Fibroblast of villous mesenchyme (primary cell): ENCODE measurements around the gene CBLL1. TPM values are rescaled to one million over a fixed set of nuclear protein-coding genes. Genes with fewer than 3 reads are reported as not detected.

Experiments used
- DNase-seq: peaks from one replicate; pipeline ENCODE4 v3.0.0-alpha.2; 2010; ENCODE audit warnings: low read depth
- H3K4me3 ChIP-seq: 2 replicates; pipeline ENCODE4 v1.5.1; 2011; ENCODE audit warnings: low read depth, mild to moderate bottlenecking, low read length
- CTCF ChIP-seq: IDR thresholded peaks from 2 replicates; pipeline ENCODE4 v1.5.1; 2012; ENCODE audit warnings: low read depth, mild to moderate bottlenecking, low read length; ENCODE audit not compliant: insufficient read depth
- total RNA-seq: library from RNA; depleted of rRNA; stranded (reverse); fragments of >200 nt; gene quantifications from 2 replicates; pipeline ENCODE4 v1.2.3, GENCODE V29; 2012

Gene CBLL1, protein sequence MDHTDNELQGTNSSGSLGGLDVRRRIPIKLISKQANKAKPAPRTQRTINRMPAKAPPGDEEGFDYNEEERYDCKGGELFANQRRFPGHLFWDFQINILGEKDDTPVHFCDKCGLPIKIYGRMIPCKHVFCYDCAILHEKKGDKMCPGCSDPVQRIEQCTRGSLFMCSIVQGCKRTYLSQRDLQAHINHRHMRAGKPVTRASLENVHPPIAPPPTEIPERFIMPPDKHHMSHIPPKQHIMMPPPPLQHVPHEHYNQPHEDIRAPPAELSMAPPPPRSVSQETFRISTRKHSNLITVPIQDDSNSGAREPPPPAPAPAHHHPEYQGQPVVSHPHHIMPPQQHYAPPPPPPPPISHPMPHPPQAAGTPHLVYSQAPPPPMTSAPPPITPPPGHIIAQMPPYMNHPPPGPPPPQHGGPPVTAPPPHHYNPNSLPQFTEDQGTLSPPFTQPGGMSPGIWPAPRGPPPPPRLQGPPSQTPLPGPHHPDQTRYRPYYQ
- total RNA-seq, result 30.3 and 36.3 TPM in 2 replicates

DNA sequence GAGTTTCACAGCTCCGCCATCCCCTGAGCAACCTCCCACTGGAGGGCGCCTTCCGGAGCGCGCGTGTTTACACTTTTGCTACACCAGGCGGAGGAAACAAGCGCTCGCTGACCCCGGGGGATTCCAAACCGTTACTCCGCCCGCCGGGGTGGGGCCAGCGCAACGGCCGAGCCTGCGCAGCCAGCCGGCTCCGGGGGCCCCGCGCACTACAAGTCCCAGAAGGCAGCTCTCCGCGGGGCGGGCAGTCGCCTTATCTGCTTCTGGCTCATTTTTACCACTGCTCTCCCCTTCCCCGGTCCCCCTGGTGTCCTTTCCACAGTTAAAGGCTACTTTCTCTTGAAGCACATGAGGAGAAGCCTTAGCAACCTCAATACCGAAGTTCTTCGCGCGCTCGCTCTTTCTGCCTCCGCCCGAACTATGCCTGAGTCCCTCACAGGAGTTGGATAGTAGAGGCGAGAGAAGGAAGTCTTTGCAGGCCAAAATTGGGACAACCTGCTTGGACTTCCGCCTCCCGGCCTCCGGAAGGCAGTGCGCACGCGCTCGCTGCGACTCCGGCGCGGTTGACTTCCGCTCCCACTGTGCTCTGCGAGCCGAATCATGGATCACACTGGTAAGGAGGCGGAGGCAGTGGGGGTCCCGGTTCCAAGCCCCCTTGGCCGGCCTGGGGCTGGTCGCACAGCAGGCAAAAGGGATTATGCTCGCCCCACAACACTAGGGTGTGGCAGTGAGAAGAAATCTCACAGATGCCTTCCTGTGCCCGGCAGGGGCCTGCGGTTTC lies at the start of gene CBLL1:
Gene CBLL1 (plus strand): TSS at position 576 of the 778 bp plus-strand sequence. CDS start 22 bp downstream, at position 598.
- H3K4me3 ChIP-seq, result peak within 1 kb of the TSS; percentile 92
- peak; percentile 67 for TF ChIP-seq CTCF
- peak; percentile 96 for DNase-seq

DNA sequence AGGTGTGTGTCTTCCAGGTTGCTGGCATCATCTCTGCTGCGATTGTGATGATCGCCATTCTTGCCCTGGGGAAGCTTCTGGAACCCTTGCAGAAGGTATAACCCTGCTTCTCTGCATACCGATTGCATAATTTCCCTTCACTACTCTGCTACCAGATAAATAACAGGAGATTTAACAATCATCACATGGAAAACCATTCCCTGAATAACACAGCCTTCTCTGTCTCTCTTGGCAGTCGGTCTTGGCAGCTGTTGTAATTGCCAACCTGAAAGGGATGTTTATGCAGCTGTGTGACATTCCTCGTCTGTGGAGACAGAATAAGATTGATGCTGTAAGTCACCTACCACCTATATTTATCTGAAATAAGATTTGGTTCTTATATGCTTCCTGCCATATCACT lies 49.6 kb upstream of the CBLL1 start:
- no peak for TF ChIP-seq CTCF
- no peak overlapping the region for H3K4me3 ChIP-seq
- DNase-seq, result peak; percentile 24

GRCh38 chr7:107696330-107696946 lies 47.5 kb upstream of the CBLL1 start:
- no peak overlapping the region for H3K4me3 ChIP-seq
- no peak for DNase-seq
- no peak for TF ChIP-seq CTCF

DNA sequence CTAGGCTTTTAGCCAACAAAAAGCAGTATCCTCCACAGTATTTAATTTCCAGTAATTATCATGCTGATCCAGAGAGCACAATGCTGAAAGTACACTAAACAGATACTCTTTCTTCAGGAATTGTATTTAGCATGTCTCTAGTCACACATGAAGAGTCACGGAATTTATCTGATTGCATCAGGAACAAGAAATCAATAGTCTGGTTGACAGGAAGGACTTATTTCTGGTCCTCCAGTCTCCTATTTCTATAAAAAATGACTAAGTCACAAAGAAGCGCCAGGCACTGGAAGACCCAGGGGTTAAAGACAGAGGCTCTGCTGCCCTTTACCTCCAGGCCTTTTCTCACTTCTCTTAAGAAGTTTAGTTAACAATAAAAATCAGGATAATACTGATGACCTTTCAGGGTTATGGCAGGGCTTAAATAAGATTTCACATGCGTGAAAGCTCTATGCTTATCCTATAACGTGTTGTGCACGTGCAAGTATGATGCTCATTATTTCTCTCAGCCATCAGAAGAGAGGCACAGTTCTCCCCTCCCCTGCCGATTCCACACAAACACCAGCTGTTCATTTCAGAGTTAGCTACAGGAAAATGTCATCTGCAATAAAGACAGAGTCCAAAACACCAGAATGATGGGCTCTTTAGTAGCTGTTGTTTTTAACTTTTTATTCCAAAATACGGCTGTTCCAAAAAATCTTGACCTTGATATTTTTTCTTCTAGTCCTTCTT lies 46.5 kb upstream of the CBLL1 start:
- no peak for TF ChIP-seq CTCF
- H3K4me3 ChIP-seq, result no peak overlapping the region
- DNase-seq, result no peak

GRCh38 chr7:107700570-107700969 lies 43.4 kb upstream of the CBLL1 start:
- no peak for TF ChIP-seq CTCF
- no peak for DNase-seq

GRCh38 chr7:107701191-107701590 lies 42.8 kb upstream of the CBLL1 start:
- no peak overlapping the region for H3K4me3 ChIP-seq
- DNase-seq, result no peak
- TF ChIP-seq CTCF, result no peak

More at GRCh38 chr7:107700570-107700969, 43.4 kb upstream of the CBLL1 start:
- H3K4me3 ChIP-seq, result no peak overlapping the region
